SU-DHL-6 (cell line): ENCODE measurements around the gene PLIN4.

Source experiments
- CTCF ChIP-seq: fragments of 200-600 bp; sonication (generic); IDR thresholded peaks from one replicate; pipeline ENCODE4 v1.5.1; 2017; ENCODE audit warnings: antibody characterized with exemption, mild to moderate bottlenecking, low read length, moderate library complexity; ENCODE audit not compliant: insufficient read depth, poor library complexity, severe bottlenecking
- EZH2phosphoT487 ChIP-seq: fragments of 200-600 bp; sonication (generic), shearing (Covaris generic); conservative IDR thresholded peaks from 2 replicates; pipeline ENCODE4 v1.6.1; 2018; ENCODE audit warnings: mild to moderate bottlenecking, antibody characterized with exemption, low read length, moderate library complexity, mixed read lengths

DNA sequence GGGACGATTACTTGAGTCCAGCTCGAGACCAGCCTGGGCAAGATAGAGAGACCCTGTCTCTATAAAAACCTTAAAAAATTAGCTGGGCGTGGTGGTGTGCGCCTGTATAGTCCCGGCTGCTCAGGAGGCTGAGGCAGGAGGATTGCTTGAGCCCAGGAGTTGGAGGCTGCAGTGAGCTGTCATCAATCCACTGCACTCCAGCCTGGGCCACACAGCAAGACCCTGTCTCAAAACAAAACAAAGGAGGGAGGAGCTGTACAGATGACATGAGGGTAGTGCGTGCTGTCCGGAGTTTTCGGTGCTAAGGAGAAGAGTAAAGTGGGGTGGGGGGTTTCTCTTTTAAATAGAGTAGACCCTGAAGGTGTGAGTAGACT, 23.6 kb downstream of the PLIN4 start:
- no peak for TF ChIP-seq CTCF
- no peak for TF ChIP-seq EZH2phosphoT487
